ENCODE data around the gene KIAA1549.

DNA sequence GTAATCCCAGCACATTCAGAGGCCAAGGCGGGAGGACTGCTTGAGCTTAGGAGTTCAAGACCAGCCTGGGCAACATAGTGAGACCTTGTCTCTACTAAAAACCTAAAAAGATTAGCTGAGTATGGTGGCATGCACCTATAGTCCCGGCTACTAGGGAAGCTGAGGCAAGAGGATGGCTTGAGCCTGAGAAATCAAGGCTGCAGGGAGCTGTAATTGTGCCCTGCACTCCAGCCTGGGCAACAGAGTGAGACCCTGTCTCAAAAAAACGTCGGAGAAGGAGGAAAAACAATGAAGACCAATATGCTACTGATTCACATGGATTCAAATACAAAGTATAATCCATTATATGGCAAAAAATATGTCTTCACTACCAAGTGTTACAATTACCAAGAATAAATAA is 41.1 kb upstream of the KIAA1549 start:
- TF ChIP-seq SMC3 (IDR thresholded peaks at IDR 0.05; ENCODE audit: low read depth, low read length), result no peak
- TF ChIP-seq RAD21 (IDR thresholded peaks at IDR 0.05; ENCODE audit: low read length), result no peak
- TF ChIP-seq, protein P1, sequence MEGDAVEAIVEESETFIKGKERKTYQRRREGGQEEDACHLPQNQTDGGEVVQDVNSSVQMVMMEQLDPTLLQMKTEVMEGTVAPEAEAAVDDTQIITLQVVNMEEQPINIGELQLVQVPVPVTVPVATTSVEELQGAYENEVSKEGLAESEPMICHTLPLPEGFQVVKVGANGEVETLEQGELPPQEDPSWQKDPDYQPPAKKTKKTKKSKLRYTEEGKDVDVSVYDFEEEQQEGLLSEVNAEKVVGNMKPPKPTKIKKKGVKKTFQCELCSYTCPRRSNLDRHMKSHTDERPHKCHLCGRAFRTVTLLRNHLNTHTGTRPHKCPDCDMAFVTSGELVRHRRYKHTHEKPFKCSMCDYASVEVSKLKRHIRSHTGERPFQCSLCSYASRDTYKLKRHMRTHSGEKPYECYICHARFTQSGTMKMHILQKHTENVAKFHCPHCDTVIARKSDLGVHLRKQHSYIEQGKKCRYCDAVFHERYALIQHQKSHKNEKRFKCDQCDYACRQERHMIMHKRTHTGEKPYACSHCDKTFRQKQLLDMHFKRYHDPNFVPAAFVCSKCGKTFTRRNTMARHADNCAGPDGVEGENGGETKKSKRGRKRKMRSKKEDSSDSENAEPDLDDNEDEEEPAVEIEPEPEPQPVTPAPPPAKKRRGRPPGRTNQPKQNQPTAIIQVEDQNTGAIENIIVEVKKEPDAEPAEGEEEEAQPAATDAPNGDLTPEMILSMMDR (conservative IDR thresholded peaks at IDR 0.05; ENCODE audit: low read depth, low read length), result no peak
- no peak for TF ChIP-seq POLR2A (IDR thresholded peaks at IDR 0.05; ENCODE audit: low read depth, low read length)
- TF ChIP-seq RCOR1 (IDR thresholded peaks at IDR 0.05; ENCODE audit: insufficient replicate concordance, low read length), result no peak
- TF ChIP-seq CEBPB (IDR thresholded peaks at IDR 0.05; ENCODE audit: low read depth, low read length), result no peak
- TF ChIP-seq, protein P2, sequence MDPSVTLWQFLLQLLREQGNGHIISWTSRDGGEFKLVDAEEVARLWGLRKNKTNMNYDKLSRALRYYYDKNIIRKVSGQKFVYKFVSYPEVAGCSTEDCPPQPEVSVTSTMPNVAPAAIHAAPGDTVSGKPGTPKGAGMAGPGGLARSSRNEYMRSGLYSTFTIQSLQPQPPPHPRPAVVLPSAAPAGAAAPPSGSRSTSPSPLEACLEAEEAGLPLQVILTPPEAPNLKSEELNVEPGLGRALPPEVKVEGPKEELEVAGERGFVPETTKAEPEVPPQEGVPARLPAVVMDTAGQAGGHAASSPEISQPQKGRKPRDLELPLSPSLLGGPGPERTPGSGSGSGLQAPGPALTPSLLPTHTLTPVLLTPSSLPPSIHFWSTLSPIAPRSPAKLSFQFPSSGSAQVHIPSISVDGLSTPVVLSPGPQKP (IDR thresholded peaks at IDR 0.05; ENCODE audit: borderline replicate concordance, low read depth, low read length), result no peak
- TF ChIP-seq FOS (IDR thresholded peaks at IDR 0.05; ENCODE audit: low read depth, low read length), result no peak
- no peak for TF ChIP-seq RFX5 (IDR thresholded peaks at IDR 0.05; ENCODE audit: low read depth, low read length)
- TF ChIP-seq, protein P3, sequence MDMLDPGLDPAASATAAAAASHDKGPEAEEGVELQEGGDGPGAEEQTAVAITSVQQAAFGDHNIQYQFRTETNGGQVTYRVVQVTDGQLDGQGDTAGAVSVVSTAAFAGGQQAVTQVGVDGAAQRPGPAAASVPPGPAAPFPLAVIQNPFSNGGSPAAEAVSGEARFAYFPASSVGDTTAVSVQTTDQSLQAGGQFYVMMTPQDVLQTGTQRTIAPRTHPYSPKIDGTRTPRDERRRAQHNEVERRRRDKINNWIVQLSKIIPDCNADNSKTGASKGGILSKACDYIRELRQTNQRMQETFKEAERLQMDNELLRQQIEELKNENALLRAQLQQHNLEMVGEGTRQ (IDR thresholded peaks at IDR 0.05; ENCODE audit: low read depth, low read length), result no peak
- no peak for TF ChIP-seq MXI1 (IDR thresholded peaks at IDR 0.05; ENCODE audit: borderline replicate concordance, low read depth, low read length)
- TF ChIP-seq NFE2L2 (IDR thresholded peaks at IDR 0.05; ENCODE audit: low read depth, low read length), result no peak
- no peak for TF ChIP-seq CHD1 (IDR thresholded peaks at IDR 0.05; ENCODE audit: low read depth, low read length)
